Panc1 (cell line): ENCODE results near the gene DAPP1. TPM values are rescaled to one million over a fixed set of nuclear protein-coding genes. Genes with fewer than 3 reads are reported as not detected.

Experiments used
- ATAC-seq: fragments of 200-7000 bp; cut with Tn5 transposase; 2 replicates; pipeline ENCODE4 v1.9.1; 2020; ENCODE audit warnings: mild to moderate bottlenecking, moderate library complexity
- BruUV-seq: library from RNA; stranded (reverse); fragments of 400-500 nt; replicated peaks from 2 replicates; lab custom pipeline; 2021; lab: Mats Ljungman, UMichigan
- CTCF ChIA-PET: fragments of 300-600 bp; sonication (Branson Sonifier 250); formaldehyde crosslinking; loops from one replicate; lab custom pipeline; 2022; ENCODE audit warnings: antibody characterized with exemption; lab: Charles Lee
- POLR2A ChIA-PET: fragments of 300-600 bp; sonication (Branson Sonifier 250); formaldehyde crosslinking; loops from one replicate; lab custom pipeline; 2022; ENCODE audit warnings: antibody characterized with exemption; lab: Charles Lee
- DNase-seq: peaks from one replicate; pipeline ENCODE4 v3.0.0-alpha.2; 2010; ENCODE audit warnings: low read depth, low spot score
- H3K27ac ChIP-seq: 2 replicates; pipeline ENCODE4 v1.5.1; 2011; ENCODE audit warnings: mild to moderate bottlenecking, low read length, inconsistent platforms
- H3K27me3 ChIP-seq: fragments of 200-500 bp; sonication (Bioruptor generic); 2 replicates; pipeline ENCODE4 v1.6.0; 2014; ENCODE audit warnings: low read length, inconsistent platforms; ENCODE audit not compliant: control insufficient read depth, insufficient read depth
- H3K36me3 ChIP-seq: fragments of 200-500 bp; sonication (Bioruptor generic); 2 replicates; pipeline ENCODE4 v1.5.1; 2014; ENCODE audit warnings: inconsistent platforms, mild to moderate bottlenecking, low read length, moderate library complexity; ENCODE audit not compliant: control insufficient read depth, insufficient read depth
- H3K4me1 ChIP-seq: 2 replicates; pipeline ENCODE4 v1.5.1; 2011; ENCODE audit warnings: inconsistent platforms, mild to moderate bottlenecking, low read length, moderate library complexity; ENCODE audit not compliant: control insufficient read depth, insufficient read depth
- H3K4me3 ChIP-seq, 2 experiments: 2 replicates each; pipeline ENCODE4 v1.5.1; 2011 to 2012; ENCODE audit warnings: low read depth in 2 of 2, low read length in 2 of 2, mild to moderate bottlenecking in 2 of 2, inconsistent platforms in 1 of 2, moderate library complexity in 1 of 2
- H3K9me3 ChIP-seq: fragments of 200-500 bp; sonication (Bioruptor generic); 2 replicates; pipeline ENCODE4 v1.5.1; 2014; ENCODE audit warnings: low read depth, mild to moderate bottlenecking, inconsistent platforms, low read length, moderate library complexity; ENCODE audit not compliant: control insufficient read depth, insufficient read depth
- CTCF ChIP-seq: fragments of 450-650 bp; IDR thresholded peaks from 2 replicates; pipeline ENCODE4 v1.5.1; 2017; ENCODE audit warnings: mild to moderate bottlenecking
- POLR2AphosphoS5 ChIP-seq: IDR thresholded peaks from 2 replicates; pipeline ENCODE4 v1.6.1; 2012; ENCODE audit warnings: mild to moderate bottlenecking, low read depth, low read length, moderate library complexity
- REST ChIP-seq, 2 experiments: IDR thresholded peaks; 2 replicates each; pipeline ENCODE4 v1.6.1; 2011 to 2012; ENCODE audit warnings: low read depth in 2 of 2, control low read depth in 1 of 2, low read length in 1 of 2, mild to moderate bottlenecking in 1 of 2, moderate library complexity in 1 of 2; ENCODE audit not compliant: insufficient read depth in 1 of 2
- SIN3A ChIP-seq: IDR thresholded peaks from 2 replicates; pipeline ENCODE4 v1.6.1; 2012; ENCODE audit warnings: low read depth, mild to moderate bottlenecking, low read length, moderate library complexity, borderline replicate concordance; ENCODE audit not compliant: insufficient read depth
- TCF7L2 ChIP-seq: IDR thresholded peaks from 2 replicates; pipeline ENCODE4 v1.6.1; 2011; ENCODE audit warnings: mild to moderate bottlenecking, low read depth, low read length, inconsistent platforms
- in situ Hi-C: cut with HindIII; loops from 2 replicates; pipeline ENCODE4 v1.10.0; 2016; ENCODE audit warnings: low sequenced_read_pairs, low pct_unique_long_range_greater_than_20kb
- intact Hi-C: fragments of 100-400 bp; cut with micrococcal nuclease; formaldehyde crosslinking; loops from one replicate; pipeline ENCODE4 v1.10.0; 2022; ENCODE audit not compliant: unreplicated experiment
- total RNA-seq: library from RNA; stranded (reverse); gene quantifications from one replicate; pipeline ENCODE4 v1.2.1, GENCODE V29; 2021; ENCODE audit not compliant: unreplicated experiment

DAPP1 gene
- total RNA-seq, 1 experiment from 2014 or later: not detected

- no peaks in the 10 kb centered on the region for H3K4me1 ChIP-seq
- DNase-seq (no peak), ATAC-seq (no peak)
- intact Hi-C loops (no loop called here), in situ Hi-C loops (no loop called here)
- H3K27me3 ChIP-seq: no peaks in the 10 kb centered on the region
- no peak for TF ChIP-seq POLR2AphosphoS5
- TF ChIP-seq REST (IDR thresholded peaks at IDR 0.05; ENCODE audit: insufficient read depth in 1 of 2, low read depth in 2 of 2, low read length in 1 of 2): no peak
- no peak for TF ChIP-seq CTCF
- no peak for TF ChIP-seq TCF7L2
- TF ChIP-seq SIN3A: no peak
- no peak overlapping the region for H3K27ac ChIP-seq
- CTCF ChIA-PET: no interaction called here
- H3K9me3 ChIP-seq: no peaks in the 10 kb centered on the region
- H3K4me3 ChIP-seq: no peak overlapping the region
- no TSS peak for BruUV-seq
- no peaks in the 10 kb centered on the region for H3K36me3 ChIP-seq
- POLR2A ChIA-PET: no interaction called here
These were observed 7.5 kb downstream of the DAPP1 start for GRCh38 chr4:99824070-99824599.

DNA sequence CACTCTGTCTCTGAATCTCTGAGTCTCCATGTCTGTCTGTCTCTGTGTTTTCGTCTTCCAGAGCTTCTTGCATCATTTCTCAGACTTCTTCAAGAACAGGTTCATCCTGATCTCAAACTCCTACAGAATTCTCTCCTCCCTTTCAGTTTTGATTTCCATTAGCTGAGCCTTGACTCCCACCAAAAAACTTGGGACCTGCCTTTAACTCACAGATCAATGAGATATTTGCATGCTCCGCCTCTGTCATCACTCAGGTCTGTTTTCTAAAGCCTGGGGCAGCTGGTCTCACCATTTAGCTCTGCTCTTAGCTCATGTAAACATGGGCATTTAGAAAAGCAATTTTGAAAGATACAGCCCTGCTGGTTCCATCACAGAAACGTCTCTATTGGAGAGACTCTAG, 8.6 kb downstream of the DAPP1 start:
- ATAC-seq: no peak
- intact Hi-C loops: no loop called here
- DNase-seq: no peak
- Histone ChIP-seq H3K9me3 (no peaks in the 10 kb centered on the region), H3K4me1 (no peaks in the 10 kb centered on the region), H3K36me3 (no peaks in the 10 kb centered on the region), H3K27me3 (no peaks in the 10 kb centered on the region), H3K4me3 (no peak overlapping the region), H3K27ac (no peak overlapping the region)
- in situ Hi-C loops: no loop called here
- TF ChIP-seq SIN3A (no peak), REST (IDR thresholded peaks at IDR 0.05; ENCODE audit: insufficient read depth in 1 of 2, low read depth in 2 of 2, low read length in 1 of 2) (no peak), POLR2AphosphoS5 (no peak), CTCF (no peak), TCF7L2 (no peak)
- ChIA-PET POLR2A (no interaction called here), CTCF (no interaction called here)
- no TSS peak for BruUV-seq
